Natural killer cell (primary cell): Measurements from ENCODE around the gene PMEL. TPM values are rescaled to one million over a fixed set of nuclear protein-coding genes. Genes with fewer than 3 reads are reported as not detected.
A peak's percentile ranks its signal among the peaks of the same experiment; 100 is the strongest.
"Not testable (repeated sequence)": the region's sequence is repeated elsewhere in the genome, so short reads cannot be mapped to it uniquely, and the experiment has no call there.

Experiments
- ATAC-seq, 3 donors: fragments of 150-1000 bp in 2 of 3; fragments of 200-7000 bp in 1 of 3; cut with Tn5 transposase; 1 replicate in 1 of 3; 2 replicates in 2 of 3; pipeline ENCODE4 v1.10.0; 2021; ENCODE audit warnings: mild to moderate bottlenecking in 2 of 3, moderate library complexity in 2 of 3
- DNase-seq, 2 donors: peaks; one replicate each; pipeline versions ENCODE4 v3.0.0 to v3.0.0-alpha.2; 2013 to 2021; ENCODE audit warnings: mixed read lengths in 1 of 2
- H3K27ac ChIP-seq: one replicate; pipeline ENCODE4 v1.5.1; 2013; ENCODE audit warnings: mild to moderate bottlenecking, low read length
- H3K27me3 ChIP-seq: one replicate; pipeline ENCODE4 v1.6.1; 2013; ENCODE audit warnings: low read length; ENCODE audit not compliant: control insufficient read depth, insufficient read depth
- H3K36me3 ChIP-seq: one replicate; pipeline ENCODE4 v1.6.1; 2013; ENCODE audit warnings: low read length; ENCODE audit not compliant: control insufficient read depth, insufficient read depth
- H3K4me1 ChIP-seq: one replicate; pipeline ENCODE4 v1.6.1; 2013; ENCODE audit warnings: low read length; ENCODE audit not compliant: control insufficient read depth, insufficient read depth
- H3K4me3 ChIP-seq: one replicate; pipeline ENCODE4 v1.5.1; 2013; ENCODE audit warnings: low read length
- H3K9me3 ChIP-seq: one replicate; pipeline ENCODE4 v1.6.1; 2013; ENCODE audit warnings: low read length; ENCODE audit not compliant: control insufficient read depth, insufficient read depth
- H3K27ac Mint-ChIP-seq, 2 donors: one replicate each; pipeline ENCODE4 v1.8.0; 2022; ENCODE audit warnings: mild to moderate bottlenecking in 2 of 2, mixed read lengths in 2 of 2, moderate library complexity in 1 of 2
- H3K27me3 Mint-ChIP-seq, 2 donors: one replicate each; pipeline ENCODE4 v1.8.0; 2022; ENCODE audit warnings: low read depth in 2 of 2, mixed read lengths in 2 of 2
- H3K36me3 Mint-ChIP-seq: one replicate; pipeline ENCODE4 v1.8.0; 2022; ENCODE audit warnings: mixed read lengths
- H3K4me1 Mint-ChIP-seq, 2 donors: one replicate each; pipeline ENCODE4 v1.8.0; 2022; ENCODE audit warnings: mixed read lengths in 2 of 2
- H3K4me3 Mint-ChIP-seq: one replicate; pipeline ENCODE4 v1.8.0; 2022; ENCODE audit warnings: mild to moderate bottlenecking, moderate library complexity, mixed read lengths
- H3K9me3 Mint-ChIP-seq, 2 donors: one replicate each; pipeline ENCODE4 v1.8.0; 2022; ENCODE audit warnings: mixed read lengths in 2 of 2
- WGBS: methylation state at CpG from one replicate; pipeline ENCODE4 v1.1.7; 2013; ENCODE audit warnings: missing lambda C conversion rate; ENCODE audit not compliant: insufficient coverage; 5-methylcytosine and 5-hydroxymethylcytosine counted together
- intact Hi-C: fragments of 100-400 bp; cut with micrococcal nuclease; formaldehyde crosslinking; loops from one replicate; pipeline ENCODE4 v1.14.2; 2022
- total RNA-seq, 4 donors: library from RNA; stranded (reverse); fragments of 120-200 nt in 1 of 4; gene quantifications; one replicate each; pipeline versions ENCODE4 v1.2.3 to v1.2.4, GENCODE V29; 2013 to 2022
- TF ChIP-seq, protein P1 (sequence below): fragments of 200-600 bp; IDR thresholded peaks from one replicate; pipeline ENCODE4 v1.8.0; 2022; ENCODE audit warnings: antibody characterized with exemption

The PMEL gene
- total RNA-seq, 3 donors from 2014 or later (not counting 1 experiment from before 2014, with no cell fraction given) = 0.35 TPM; not detected in 2

DNA sequence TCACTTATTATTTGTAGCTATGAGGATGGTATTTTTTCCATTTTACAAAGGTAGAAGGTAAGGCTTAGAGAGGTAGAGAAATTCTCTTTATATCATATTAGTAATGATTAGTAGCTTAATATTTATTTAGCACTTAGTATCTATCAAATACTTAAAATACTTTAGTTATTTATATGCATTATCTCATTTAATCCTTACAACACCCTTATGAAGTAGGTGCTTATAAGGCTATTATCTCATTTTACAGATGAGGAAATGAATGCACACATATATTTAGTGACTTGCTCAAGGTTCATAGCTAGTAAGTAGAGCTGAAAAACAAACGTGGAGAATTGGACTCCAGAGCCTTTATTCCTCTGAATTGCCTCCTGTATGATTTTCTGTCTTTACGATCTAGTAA is 19.0 kb upstream of the PMEL start:
- 33% methylated on average over 1 of the region's 2 CpGs for WGBS
- DNase-seq = no peak
- Mint-ChIP-seq H3K27me3 (no peaks in the 10 kb centered on the region), H3K27ac (no peak overlapping the region), H3K4me1 (peaks cover 8 to 10% of the 10 kb centered on the region in 2 donors), H3K4me3 (no peak overlapping the region), H3K36me3 (no peaks in the 10 kb centered on the region), H3K9me3 (no peaks in the 10 kb centered on the region)
- H3K4me3 ChIP-seq = no peak overlapping the region
- ATAC-seq = no peak
- no peaks in the 10 kb centered on the region for H3K27me3 ChIP-seq
- peaks cover 40% of the 10 kb centered on the region for H3K36me3 ChIP-seq
- intact Hi-C loops = no loop called here
- no peaks in the 10 kb centered on the region for H3K9me3 ChIP-seq
- no peaks in the 10 kb centered on the region for H3K4me1 ChIP-seq
- no peak overlapping the region for H3K27ac ChIP-seq
- TF ChIP-seq, protein P1, sequence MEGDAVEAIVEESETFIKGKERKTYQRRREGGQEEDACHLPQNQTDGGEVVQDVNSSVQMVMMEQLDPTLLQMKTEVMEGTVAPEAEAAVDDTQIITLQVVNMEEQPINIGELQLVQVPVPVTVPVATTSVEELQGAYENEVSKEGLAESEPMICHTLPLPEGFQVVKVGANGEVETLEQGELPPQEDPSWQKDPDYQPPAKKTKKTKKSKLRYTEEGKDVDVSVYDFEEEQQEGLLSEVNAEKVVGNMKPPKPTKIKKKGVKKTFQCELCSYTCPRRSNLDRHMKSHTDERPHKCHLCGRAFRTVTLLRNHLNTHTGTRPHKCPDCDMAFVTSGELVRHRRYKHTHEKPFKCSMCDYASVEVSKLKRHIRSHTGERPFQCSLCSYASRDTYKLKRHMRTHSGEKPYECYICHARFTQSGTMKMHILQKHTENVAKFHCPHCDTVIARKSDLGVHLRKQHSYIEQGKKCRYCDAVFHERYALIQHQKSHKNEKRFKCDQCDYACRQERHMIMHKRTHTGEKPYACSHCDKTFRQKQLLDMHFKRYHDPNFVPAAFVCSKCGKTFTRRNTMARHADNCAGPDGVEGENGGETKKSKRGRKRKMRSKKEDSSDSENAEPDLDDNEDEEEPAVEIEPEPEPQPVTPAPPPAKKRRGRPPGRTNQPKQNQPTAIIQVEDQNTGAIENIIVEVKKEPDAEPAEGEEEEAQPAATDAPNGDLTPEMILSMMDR = no peak

DNA sequence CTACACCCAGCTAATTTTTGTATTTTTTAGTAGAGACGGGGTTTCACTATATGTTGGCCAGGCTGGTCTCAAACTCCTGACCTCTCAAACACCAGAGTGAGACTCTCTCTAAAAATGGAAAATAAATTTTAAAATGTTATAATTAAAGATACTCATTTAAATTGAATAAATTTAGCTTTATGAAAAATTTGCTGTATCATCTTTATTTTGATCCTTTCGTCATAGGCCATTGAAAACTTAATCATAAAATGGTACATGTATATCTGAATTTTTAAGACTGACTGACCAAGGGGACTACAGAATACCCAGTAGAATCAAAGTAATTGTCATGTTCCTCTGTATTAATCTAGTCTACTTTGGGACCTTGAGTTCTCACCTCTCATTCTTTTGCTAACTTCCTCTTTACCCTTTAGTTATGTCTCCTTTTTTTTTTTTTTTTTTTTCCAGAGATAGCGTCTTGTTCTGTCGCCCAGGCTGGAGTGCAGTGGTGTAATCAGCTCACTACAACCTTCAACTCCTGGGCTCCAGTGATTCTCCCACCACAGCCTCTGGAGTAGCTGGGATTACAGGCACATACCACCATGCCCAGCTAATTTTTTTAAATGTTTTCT is 17.5 kb upstream of the PMEL start:
- H3K36me3 ChIP-seq = peaks cover 39% of the 10 kb centered on the region
- Mint-ChIP-seq H3K27ac (peak overlapping the region in 1 of 2 donors; percentile 21), H3K4me1 (peaks cover 13 to 16% of the 10 kb centered on the region in 2 donors), H3K9me3 (no peaks in the 10 kb centered on the region), H3K4me3 (no peak overlapping the region), H3K36me3 (no peaks in the 10 kb centered on the region), H3K27me3 (no peaks in the 10 kb centered on the region)
- no peaks in the 10 kb centered on the region for H3K4me1 ChIP-seq
- ATAC-seq (no peak), DNase-seq (no peak)
- TF ChIP-seq, protein P1 = no peak
- no peaks in the 10 kb centered on the region for H3K27me3 ChIP-seq
- H3K4me3 ChIP-seq = no peak overlapping the region
- no peak overlapping the region for H3K27ac ChIP-seq
- H3K9me3 ChIP-seq = no peaks in the 10 kb centered on the region
- 61% methylated on average over 2 of the region's 4 CpGs for WGBS
- intact Hi-C loops = no loop called here

DNA sequence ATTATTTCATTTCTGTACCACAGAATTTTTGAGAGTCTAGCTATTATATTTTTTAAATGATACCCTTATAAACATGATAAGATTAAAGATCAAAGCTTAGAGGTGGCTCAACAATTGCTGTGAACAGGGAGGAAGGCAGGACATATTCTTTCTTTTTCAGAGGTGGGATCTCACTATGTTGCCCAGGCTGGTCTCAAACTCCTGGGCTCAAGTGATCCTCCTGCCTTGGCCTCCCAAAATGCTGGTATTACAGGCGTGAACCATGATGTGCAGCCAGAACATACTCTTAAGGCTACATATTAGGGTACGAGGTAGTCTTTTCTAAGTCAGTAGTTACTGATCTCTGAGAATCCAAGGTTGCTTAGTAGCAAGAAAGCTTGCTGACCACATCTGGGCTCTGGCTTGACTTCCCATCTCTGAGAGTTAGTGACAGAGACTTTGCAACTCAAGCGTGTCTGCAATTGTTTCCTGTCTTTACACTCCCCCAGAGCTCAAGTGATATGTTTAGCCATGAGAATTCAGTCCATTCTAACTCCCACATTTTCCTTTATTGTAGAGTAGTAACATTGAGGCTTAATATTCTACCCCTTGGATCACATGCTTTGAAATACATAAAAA is 16.6 kb upstream of the PMEL start:
- DNase-seq = no peak
- H3K27ac ChIP-seq = no peak overlapping the region
- Mint-ChIP-seq H3K4me1 (peaks cover 18 to 25% of the 10 kb centered on the region in 2 donors), H3K9me3 (no peaks in the 10 kb centered on the region), H3K4me3 (no peak overlapping the region), H3K27ac (peak overlapping the region in 1 of 2 donors; percentile 24), H3K27me3 (no peaks in the 10 kb centered on the region), H3K36me3 (no peaks in the 10 kb centered on the region)
- intact Hi-C loops = no loop called here
- 67% methylated on average over 2 of the region's 3 CpGs for WGBS
- TF ChIP-seq, protein P1 = no peak
- H3K4me1 ChIP-seq = no peaks in the 10 kb centered on the region
- H3K9me3 ChIP-seq = no peaks in the 10 kb centered on the region
- no peak for ATAC-seq
- no peak overlapping the region for H3K4me3 ChIP-seq
- H3K36me3 ChIP-seq = peaks cover 39% of the 10 kb centered on the region
- no peaks in the 10 kb centered on the region for H3K27me3 ChIP-seq

DNA sequence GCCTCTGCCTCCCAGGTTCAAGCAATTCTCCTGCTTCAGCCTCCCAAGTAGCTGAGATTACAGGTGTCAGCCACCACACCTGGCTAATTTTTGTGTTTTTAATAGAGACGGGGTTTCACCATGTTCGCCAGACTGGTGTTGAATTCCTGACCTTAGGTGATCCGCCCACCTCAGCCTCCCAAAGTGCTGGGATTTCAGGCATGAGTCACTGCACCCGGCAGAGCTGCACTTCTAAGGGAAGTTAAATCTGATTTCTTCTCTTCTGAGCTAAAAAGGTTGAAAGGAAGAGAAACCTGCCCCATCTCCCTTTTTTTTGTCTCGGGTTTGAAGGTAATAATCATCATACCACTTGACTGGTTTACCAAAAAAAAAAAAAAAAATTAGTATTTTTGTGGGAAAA is 16.0 kb upstream of the PMEL start:
- H3K9me3 Mint-ChIP-seq, H3K27ac ChIP-seq, H3K27me3 ChIP-seq, H3K4me3 Mint-ChIP-seq, H3K9me3 ChIP-seq, H3K27me3 Mint-ChIP-seq, H3K27ac Mint-ChIP-seq, H3K4me3 ChIP-seq, intact Hi-C loops, DNase-seq, H3K4me1 ChIP-seq, ATAC-seq, H3K36me3 Mint-ChIP-seq: not testable (repeated sequence)
- peaks cover 35% of the 10 kb centered on the region for H3K36me3 ChIP-seq
- H3K4me1 Mint-ChIP-seq = peaks cover 24 to 27% of the 10 kb centered on the region in 2 donors
- WGBS = 74% methylated on average over 4 of the region's 5 CpGs
